Suppressor macrophage treated with lipopolysaccharide for 4 hours (primary cell): ENCODE measurements around the gene GPLD1.
"Not testable (repeated sequence)": the region's sequence is repeated elsewhere in the genome, so short reads cannot be mapped to it uniquely, and the experiment has no call there.

ENCODE experiments used
- DNase-seq: peaks from one replicate; pipeline ENCODE4 v3.0.0-alpha.2; 2020

The GPLD1 gene

GRCh38 chr6:24489470-24489869, at the start of gene GPLD1:
GPLD1 (minus strand) TSS chr6:24489578; CDS start chr6:24489511, 67 bp downstream.
- no peak for DNase-seq

DNA sequence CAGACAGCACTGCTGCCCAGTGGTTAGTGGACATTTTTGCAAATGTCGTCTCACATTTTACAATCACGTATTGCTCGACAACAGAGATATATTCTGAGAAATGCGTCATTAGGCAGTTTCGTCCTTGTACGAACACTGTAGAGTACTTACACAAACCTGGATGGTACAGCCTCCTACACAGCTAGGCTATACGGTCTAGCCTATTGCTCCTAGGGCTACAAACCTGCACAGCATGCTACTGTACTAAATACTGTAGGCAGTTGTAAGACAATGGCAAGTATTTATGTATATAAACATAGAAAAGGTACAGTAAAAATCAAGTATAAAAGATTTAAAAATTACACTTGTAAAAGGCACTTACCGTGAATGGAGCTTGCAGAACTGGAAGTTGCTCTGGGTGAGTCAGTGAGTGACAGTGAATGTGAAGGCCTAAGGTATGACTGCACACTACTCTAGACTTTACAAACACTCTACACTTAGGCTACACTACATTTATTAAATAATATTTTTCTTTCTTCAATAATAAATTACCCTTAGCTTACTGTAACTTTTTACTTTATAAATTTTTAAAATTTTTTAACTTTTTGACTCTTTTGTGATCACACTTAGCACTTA, 48.5 kb upstream of the GPLD1 start:
- no peak for DNase-seq

- DNase-seq: no peak
Observed at GRCh38 chr6:24537082-24537699, 47.8 kb upstream of the GPLD1 start.

GRCh38 chr6:24536466-24536865, 47.1 kb upstream of the GPLD1 start:
- no peak for DNase-seq

GRCh38 chr6:24535210-24535609, 45.8 kb upstream of the GPLD1 start:
- DNase-seq: no peak

DNA sequence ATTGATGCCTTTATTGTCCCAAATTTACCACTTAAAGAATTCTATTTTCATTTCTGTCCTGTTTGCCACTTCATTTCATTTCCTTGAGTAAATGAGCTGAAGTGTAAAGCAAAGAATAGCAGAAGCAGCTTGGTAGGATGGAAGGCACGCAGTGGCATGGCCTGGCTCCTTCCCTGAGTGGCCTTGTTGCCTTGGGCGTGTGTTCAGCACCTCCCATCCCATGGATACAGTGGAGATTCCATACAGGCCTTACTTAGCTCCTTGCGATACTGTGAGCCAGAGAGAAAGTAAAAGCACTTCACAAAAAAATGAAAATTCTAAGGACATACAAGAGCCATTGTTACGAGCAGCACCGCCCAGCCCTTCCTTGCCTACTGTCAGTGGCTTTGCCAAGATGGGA, 45.0 kb upstream of the GPLD1 start:
- no peak for DNase-seq

DNA sequence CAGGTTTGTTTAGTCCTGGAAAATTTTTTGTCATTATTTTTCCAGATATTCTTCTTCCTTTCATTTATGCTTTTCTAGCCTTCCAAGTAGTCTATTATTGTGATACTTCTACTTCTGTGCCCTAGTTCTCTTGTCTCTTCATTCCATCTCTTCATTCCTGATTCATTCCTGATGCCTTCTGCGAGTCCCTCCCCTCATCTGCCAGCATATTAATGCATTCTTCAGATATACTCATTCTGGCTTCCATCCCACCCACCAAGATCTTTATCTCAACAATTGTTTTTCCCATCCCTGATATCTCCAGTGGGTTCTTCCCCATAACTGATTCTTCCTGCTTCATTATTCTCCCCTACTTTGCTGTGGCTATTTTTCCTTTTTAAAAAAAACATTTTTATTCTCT, 40.6 kb upstream of the GPLD1 start:
- DNase-seq: no peak

DNA sequence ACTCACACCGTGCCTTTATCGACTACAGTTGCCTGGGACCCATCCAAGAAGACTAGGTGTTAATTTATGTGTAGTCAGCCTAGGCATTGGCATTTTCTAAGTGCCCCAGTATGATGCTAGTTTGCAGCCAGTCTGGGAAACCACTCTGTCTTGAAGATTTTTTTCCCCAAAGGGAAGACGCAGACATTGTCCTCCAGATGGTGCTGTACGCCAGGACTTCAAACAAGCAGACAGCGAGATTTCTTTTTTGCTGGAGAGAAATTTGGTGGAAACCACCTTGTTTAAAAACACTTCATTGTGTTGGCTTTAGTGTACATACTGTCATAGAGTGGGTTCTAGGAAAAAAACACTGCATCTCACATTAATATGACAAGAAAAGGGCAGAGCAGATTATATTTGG, 35.4 kb upstream of the GPLD1 start:
- DNase-seq: peak; percentile 29

DNA sequence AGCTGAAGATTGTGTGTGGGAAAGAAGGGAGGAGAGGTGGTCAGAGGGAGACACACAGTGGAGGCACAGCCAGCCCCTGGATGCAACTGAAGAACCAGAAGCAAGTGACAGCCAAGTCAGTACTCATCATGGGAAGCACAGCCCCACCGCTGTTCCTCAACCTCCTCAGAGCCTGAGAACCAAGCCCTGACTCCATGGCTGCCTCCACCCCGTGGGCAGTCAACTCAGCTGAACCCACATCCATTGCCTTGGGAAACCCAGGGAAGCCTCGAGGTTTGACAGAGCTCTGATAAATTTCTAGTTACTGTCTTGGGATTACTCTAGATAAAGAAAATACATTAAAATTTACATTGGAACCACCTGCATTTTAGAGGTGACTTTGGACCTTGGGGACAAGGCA, 35.0 kb upstream of the GPLD1 start:
- no peak for DNase-seq

DNA sequence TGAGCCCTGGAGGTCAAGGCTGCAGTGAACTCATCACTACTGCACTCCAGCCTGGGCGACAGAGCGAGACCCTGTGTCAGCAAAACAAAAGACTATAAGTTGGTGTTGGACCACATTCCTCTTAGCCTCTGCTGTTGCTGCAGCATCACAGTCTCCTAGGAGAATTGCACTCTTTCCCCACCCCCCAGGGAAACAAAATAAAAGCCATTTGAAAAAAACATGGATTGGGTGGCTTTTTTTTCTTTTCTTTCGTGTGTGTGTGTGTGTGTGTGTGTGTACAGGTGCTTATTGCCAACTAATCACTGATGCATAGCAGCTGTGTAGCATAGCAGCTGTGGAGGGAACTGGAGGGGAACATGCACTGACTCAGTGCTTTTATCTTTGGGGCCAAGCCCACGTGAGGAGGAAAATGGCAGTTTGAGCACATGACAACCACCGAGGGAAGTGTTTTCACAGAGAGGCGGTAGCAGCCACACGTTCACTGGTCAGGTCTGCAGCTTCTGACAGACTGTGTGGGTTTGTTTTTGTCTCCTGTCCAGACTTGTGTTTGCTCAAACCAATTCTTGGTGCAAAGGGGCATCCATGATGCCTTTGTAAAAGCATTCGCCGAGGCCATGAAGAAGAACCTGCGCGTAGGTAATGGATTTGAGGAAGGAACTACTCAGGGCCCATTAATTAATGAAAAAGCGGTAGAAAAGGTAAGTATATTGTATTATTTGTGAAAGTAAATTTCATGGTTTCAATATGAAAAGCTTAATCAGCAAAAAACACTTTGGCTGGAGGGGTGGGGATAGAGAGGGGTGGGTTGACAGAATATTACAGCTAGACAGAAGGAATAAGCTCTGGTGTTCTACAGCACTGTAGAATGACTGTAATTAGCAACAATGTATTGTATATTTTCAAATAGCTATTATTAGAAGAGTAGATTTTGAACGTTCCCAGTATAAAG, 33.1 kb upstream of the GPLD1 start:
- no peak for DNase-seq

DNA sequence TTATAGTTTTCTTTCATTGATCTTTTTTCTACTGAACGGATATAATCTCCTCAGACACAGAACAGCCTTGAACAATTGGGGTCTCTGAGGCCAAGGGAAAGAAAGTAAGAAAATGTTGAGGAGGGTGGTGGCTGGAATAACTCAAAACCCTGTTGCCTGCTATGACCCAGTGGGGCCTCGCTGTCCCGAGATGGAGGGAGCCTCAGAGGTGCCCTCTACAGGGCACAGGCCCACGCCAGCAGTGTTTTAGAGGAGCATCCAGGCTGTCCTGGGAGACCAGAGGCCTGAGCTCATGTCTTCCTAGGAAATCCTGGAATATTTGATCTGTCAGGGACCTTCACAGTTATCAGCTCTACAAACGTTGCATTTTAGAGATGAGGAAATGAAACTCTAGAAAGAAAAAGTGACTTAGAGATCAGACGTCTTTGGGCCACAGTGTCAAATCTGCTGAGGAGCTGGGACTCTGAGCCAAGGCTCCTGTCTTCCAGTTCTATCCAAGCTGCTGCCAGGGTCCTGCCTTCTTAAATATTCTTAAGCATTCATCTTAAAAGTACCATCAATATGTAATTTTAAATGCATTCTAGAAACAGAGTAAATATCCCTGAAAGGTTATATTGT, 31.7 kb upstream of the GPLD1 start:
- peak; percentile 47 for DNase-seq

DNA sequence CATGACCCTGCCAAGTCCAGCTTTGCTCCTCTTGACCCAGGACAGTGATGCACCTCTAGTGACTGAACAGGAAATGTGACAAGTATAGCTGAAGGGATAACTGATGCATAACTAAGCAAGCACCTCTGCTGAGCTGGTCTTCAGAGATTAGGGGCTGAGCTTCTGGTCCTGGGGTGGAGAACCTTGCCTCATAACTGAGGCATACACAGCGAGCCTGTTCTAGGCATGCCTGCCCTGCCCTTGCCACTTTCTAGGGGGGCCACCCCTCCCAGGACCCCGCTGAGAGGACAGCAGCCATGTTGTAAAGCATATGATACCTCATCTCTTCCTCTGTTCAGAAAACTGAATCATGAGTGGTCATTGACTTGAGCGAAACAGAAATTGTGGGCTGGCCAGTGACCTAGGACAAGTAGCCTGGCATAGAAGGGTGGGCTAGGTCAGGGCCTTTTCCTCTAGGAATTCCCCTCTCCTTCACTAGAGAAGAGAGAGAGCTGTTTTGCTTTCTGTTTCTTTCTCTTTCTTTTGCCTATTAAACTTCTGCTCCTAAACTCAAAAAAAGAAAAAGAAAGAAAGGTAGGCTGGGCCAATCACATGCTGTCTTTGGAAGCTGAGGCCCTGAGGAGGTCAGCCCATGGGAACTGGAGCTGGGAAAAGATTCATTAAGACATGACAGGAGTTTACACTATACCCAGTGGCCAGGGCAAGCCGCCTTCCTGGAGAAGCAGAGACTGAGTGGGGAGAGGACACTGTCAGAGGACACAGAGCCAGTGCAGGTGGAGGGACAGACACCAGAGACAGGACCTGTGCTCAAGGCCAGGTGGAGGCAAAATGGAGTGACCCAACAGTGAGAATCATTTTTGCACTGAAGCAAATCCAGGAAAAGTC, 28.5 kb upstream of the GPLD1 start:
- DNase-seq: peak; percentile 61

GRCh38 chr6:24513602-24514001, 24.2 kb upstream of the GPLD1 start:
- DNase-seq: no peak

- not testable (repeated sequence) for DNase-seq
Observed at GRCh38 chr6:24511976-24512375, 22.6 kb upstream of the GPLD1 start.

DNA sequence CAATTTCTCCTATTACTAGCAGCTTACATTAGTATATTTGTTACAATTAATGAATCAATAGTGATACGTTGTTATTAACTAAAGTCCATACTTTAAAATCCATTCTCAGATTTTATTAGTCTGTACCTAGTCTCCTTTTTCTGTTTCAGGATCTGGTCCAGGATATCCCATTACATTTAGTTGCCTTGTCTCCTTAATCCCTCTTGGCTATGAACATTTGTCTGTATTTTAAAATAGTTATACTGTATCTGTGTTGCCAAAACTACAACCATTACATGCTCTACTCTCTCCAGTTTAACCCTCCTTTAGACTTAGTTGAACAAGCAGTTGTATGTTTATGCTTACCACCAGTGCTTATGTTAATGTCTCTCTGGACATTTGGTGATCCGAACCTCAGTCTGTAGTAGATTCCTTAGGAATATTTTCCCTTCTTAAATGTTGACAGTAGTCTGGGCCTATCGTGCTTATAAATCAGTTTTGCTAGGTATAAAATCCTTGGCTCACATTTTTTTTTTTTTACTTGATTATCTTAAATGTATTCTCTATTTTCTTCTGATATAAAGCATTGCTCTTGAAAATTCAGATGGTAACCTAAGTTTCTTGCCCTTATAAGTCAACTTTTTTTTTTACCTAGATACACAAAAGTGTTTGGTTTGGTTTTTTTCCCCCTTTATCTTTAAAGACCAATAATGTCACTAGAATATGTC, 17.6 kb upstream of the GPLD1 start:
- no peak for DNase-seq

DNA sequence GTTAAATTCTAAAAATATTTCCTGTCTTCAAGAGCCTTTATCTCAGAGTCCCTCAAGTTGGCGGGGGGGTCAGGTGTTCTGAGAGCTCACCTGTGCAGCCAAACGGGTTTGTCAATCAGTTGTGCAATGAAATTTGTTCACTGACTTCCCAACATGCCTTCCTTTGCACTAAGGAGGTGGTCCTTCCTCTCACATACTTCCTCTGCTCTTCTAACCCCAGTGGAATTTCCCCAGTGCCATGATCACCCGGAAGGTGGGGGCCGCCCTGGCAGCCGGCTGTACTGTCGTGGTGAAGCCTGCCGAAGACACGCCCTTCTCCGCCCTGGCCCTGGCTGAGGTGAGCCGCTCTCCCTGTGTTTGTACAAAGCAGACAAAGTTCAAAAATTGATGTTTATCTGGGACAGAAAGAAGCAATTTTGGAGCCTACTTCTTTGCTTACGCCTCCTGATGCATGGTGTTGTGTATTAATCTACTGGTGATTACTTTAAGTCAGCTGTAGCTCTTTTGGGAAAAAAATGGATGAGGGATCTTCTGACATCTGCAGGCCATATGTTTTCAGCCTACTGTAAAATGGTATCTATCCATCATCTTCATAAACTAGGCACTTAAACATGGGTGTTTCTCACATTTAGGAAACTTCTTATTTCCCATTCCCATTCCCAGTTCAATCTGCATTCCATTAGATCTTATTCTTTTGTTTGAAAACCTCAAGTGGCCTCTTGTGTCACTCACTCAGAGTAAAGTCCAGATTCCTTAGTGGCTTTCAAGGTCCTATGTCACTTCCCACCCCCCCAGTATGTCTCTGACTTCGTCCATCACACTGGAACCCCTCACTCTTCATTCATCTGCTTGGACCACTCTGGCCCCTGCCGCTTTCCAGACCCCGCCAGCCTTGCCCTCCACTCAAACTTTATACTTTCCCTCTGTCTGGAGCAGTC, 15.5 kb upstream of the GPLD1 start:
- DNase-seq: no peak

DNA sequence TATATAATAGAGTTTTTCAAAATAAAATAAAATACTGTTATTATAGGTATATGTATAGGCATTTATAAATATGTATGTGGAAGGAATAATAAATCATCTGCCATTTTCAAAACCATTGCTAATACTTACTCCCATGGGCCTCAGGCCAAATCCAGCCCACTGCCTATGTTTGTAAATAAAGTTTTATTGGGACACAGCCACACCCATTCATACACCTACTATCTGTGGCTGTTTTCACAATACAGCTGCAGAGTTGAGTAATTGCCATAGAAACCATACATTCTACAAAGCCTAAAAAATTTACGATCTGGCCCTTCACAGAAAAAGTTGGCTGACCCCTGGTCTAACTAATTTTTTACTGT, 14.9 kb upstream of the GPLD1 start:
- DNase-seq: no peak

DNA sequence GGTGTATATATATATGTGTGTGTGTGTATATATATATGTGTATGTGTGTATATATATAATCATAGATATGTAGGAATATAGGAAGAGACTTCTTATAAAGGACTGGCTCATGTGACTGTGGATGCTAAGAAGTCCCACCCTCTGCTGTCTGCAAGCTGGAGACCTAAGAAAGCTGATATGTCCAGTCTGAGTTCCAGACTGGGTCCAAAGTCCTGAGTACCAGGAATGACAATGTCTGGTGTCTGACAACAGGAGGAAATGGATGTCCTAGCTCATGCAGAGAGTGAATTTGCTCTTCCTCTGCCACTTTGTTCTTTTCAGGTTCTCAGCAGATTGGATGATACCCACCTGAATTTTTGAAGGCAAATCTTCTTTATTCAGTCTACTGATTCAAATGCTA, 12.5 kb upstream of the GPLD1 start:
- no peak for DNase-seq

GRCh38 chr6:24501374-24501773, 12.0 kb upstream of the GPLD1 start:
- DNase-seq: no peak

DNA sequence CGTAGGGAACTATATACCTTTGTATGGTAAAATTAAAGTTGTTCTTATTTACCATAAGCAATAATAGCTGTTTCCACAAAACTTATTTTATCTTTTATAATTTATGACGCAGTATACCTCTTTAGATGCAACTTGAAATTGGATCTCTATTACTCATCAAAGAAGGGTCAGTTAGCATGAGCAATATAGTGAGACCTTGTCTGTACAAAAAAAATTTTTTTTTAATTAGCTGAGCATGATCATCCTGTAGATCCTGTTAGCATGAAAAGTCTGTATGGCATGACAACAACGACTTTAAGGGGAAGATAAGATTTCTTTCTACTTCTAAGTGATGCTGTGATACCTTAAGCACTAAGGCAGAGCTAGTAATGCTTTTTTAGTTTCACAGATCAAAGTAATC, 11.3 kb upstream of the GPLD1 start:
- no peak for DNase-seq
